Natural killer cell (primary cell): ENCODE results near the gene TRUB2. TPM values are rescaled to one million over a fixed set of nuclear protein-coding genes. Genes with fewer than 3 reads are reported as not detected.

ENCODE experiments used
- ATAC-seq, 3 donors: fragments of 150-1000 bp in 2 of 3; fragments of 200-7000 bp in 1 of 3; cut with Tn5 transposase; 1 replicate in 1 of 3; 2 replicates in 2 of 3; pipeline ENCODE4 v1.10.0; 2021; ENCODE audit warnings: mild to moderate bottlenecking in 2 of 3, moderate library complexity in 2 of 3
- DNase-seq, 2 donors: peaks; one replicate each; pipeline versions ENCODE4 v3.0.0 to v3.0.0-alpha.2; 2013 to 2021; ENCODE audit warnings: mixed read lengths in 1 of 2
- H3K27ac ChIP-seq: one replicate; pipeline ENCODE4 v1.5.1; 2013; ENCODE audit warnings: mild to moderate bottlenecking, low read length
- H3K27me3 ChIP-seq: one replicate; pipeline ENCODE4 v1.6.1; 2013; ENCODE audit warnings: low read length; ENCODE audit not compliant: control insufficient read depth, insufficient read depth
- H3K36me3 ChIP-seq: one replicate; pipeline ENCODE4 v1.6.1; 2013; ENCODE audit warnings: low read length; ENCODE audit not compliant: control insufficient read depth, insufficient read depth
- H3K4me1 ChIP-seq: one replicate; pipeline ENCODE4 v1.6.1; 2013; ENCODE audit warnings: low read length; ENCODE audit not compliant: control insufficient read depth, insufficient read depth
- H3K4me3 ChIP-seq: one replicate; pipeline ENCODE4 v1.5.1; 2013; ENCODE audit warnings: low read length
- H3K9me3 ChIP-seq: one replicate; pipeline ENCODE4 v1.6.1; 2013; ENCODE audit warnings: low read length; ENCODE audit not compliant: control insufficient read depth, insufficient read depth
- H3K27ac Mint-ChIP-seq, 2 donors: one replicate each; pipeline ENCODE4 v1.8.0; 2022; ENCODE audit warnings: mild to moderate bottlenecking in 2 of 2, mixed read lengths in 2 of 2, moderate library complexity in 1 of 2
- H3K27me3 Mint-ChIP-seq, 2 donors: one replicate each; pipeline ENCODE4 v1.8.0; 2022; ENCODE audit warnings: low read depth in 2 of 2, mixed read lengths in 2 of 2
- H3K36me3 Mint-ChIP-seq: one replicate; pipeline ENCODE4 v1.8.0; 2022; ENCODE audit warnings: mixed read lengths
- H3K4me1 Mint-ChIP-seq, 2 donors: one replicate each; pipeline ENCODE4 v1.8.0; 2022; ENCODE audit warnings: mixed read lengths in 2 of 2
- H3K4me3 Mint-ChIP-seq: one replicate; pipeline ENCODE4 v1.8.0; 2022; ENCODE audit warnings: mild to moderate bottlenecking, moderate library complexity, mixed read lengths
- H3K9me3 Mint-ChIP-seq, 2 donors: one replicate each; pipeline ENCODE4 v1.8.0; 2022; ENCODE audit warnings: mixed read lengths in 2 of 2
- CTCF ChIP-seq: fragments of 200-600 bp; IDR thresholded peaks from one replicate; pipeline ENCODE4 v1.8.0; 2022; ENCODE audit warnings: antibody characterized with exemption
- WGBS: methylation state at CpG from one replicate; pipeline ENCODE4 v1.1.7; 2013; ENCODE audit warnings: missing lambda C conversion rate; ENCODE audit not compliant: insufficient coverage; 5-methylcytosine and 5-hydroxymethylcytosine counted together
- intact Hi-C: fragments of 100-400 bp; cut with micrococcal nuclease; formaldehyde crosslinking; loops from one replicate; pipeline ENCODE4 v1.14.2; 2022
- total RNA-seq, 4 donors: library from RNA; stranded (reverse); fragments of 120-200 nt in 1 of 4; gene quantifications; one replicate each; pipeline versions ENCODE4 v1.2.3 to v1.2.4, GENCODE V29; 2013 to 2022

The TRUB2 gene
- total RNA-seq, 3 donors from 2014 or later (not counting 1 experiment from before 2014, with no cell fraction given), result 8.8 to 12.0 (median 11.3) TPM

DNA sequence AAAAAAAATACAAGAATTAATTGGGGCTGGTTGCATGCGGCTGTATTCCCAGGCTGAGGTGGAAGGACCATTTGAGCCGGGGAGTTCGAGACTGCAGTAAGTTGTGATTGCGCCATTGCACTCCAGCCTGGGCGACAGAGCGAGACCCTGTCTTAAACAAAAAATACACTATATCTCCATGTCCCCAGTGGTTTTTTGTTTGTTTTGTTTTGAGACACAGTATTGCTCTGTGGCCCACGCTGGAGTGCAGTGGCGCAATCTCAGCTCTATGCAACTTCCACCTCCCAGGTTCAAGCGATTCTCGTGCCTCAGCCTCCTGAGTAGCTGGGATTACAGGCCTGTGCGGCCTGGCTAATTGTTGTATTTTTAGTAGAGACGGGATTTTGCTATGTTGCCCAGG is 1.5 kb upstream of the TRUB2 start:
- peaks cover 19 to 24% of the 10 kb centered on the region in 2 donors for H3K4me1 Mint-ChIP-seq
- TF ChIP-seq CTCF, result no peak
- DNase-seq (no peak), ATAC-seq (no peak)
- H3K27me3 Mint-ChIP-seq, result no peaks in the 10 kb centered on the region
- H3K4me3 Mint-ChIP-seq, result peak overlapping the region; percentile 95
- 92% methylated on average over 11 of the region's 12 CpGs for WGBS
- no peaks in the 10 kb centered on the region for H3K9me3 ChIP-seq
- no peaks in the 10 kb centered on the region for H3K27me3 ChIP-seq
- peaks cover 28% of the 10 kb centered on the region for H3K4me1 ChIP-seq
- intact Hi-C loops, result loop anchor here (5.0 to 10.0 kb wide), 2 partner anchors 46 to 129 kb away; partner anchors contain the start of genes CIZ1, GOLGA2 and SWI5
- no peaks in the 10 kb centered on the region for H3K36me3 Mint-ChIP-seq
- H3K9me3 Mint-ChIP-seq, result no peaks in the 10 kb centered on the region
- peak overlapping the region; percentile 94 to 95 for H3K27ac Mint-ChIP-seq
- H3K27ac ChIP-seq, result no peak overlapping the region
- H3K4me3 ChIP-seq, result no peak overlapping the region
- H3K36me3 ChIP-seq, result peaks cover 13% of the 10 kb centered on the region

- Mint-ChIP-seq H3K4me3 (peak overlapping the region; percentile 95), H3K27me3 (no peaks in the 10 kb centered on the region), H3K9me3 (no peaks in the 10 kb centered on the region), H3K27ac (peak overlapping the region; percentile 94 to 95), H3K36me3 (no peaks in the 10 kb centered on the region), H3K4me1 (peaks cover 19 to 24% of the 10 kb centered on the region in 2 donors)
- TF ChIP-seq CTCF, result no peak
- Histone ChIP-seq H3K27ac (peak overlapping the region; percentile 92), H3K4me1 (peaks cover 28% of the 10 kb centered on the region), H3K36me3 (peaks cover 13% of the 10 kb centered on the region), H3K27me3 (no peaks in the 10 kb centered on the region), H3K9me3 (no peaks in the 10 kb centered on the region), H3K4me3 (peak overlapping the region; percentile 95)
- no peak for ATAC-seq
- DNase-seq, result no peak
- intact Hi-C loops, result loop anchor here (5.0 to 10.0 kb wide), 2 partner anchors 46 to 128 kb away; partner anchors contain the start of genes CIZ1, GOLGA2 and SWI5
- WGBS, result 26% methylated on average over 15 of the region's 16 CpGs
Measured at GRCh38 chr9:128323212-128323730, 1.0 kb upstream of the TRUB2 start.

DNA sequence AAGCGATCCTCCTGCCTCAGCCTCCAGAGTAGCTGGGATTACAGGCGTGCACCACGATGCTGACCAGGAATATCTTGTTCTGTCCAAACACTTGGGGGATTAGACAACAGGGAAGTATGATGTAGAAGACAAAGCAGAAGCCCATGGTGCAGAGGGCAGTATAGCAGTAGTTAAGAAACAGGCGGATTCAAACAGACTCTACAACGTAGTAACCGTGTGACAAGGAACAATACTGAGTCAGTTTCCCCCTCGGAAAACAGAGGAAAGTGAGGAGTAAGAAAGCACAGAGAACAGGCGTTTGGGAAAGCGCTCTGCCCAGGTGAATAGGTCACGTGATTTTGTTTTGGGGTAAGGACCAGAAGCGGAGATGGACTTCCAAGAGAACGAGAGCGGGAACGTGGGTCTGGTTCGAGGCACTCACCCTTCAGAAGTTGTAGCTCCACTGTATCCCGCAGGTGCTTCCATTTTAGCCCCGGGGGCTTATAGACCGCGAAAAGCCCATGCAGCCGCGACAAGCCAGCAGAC is 306 bp downstream of the TRUB2 start:
- ATAC-seq (no peak), DNase-seq (no peak)
- Histone ChIP-seq H3K27me3 (no peaks in the 10 kb centered on the region), H3K27ac (peak overlapping the region; percentile 92), H3K4me3 (peak overlapping the region; percentile 95), H3K36me3 (peaks cover 12% of the 10 kb centered on the region), H3K4me1 (peaks cover 28% of the 10 kb centered on the region), H3K9me3 (no peaks in the 10 kb centered on the region)
- Mint-ChIP-seq H3K27ac (peak overlapping the region; percentile 94 to 95), H3K27me3 (no peaks in the 10 kb centered on the region), H3K4me1 (peaks cover 19 to 20% of the 10 kb centered on the region in 2 donors), H3K4me3 (peak overlapping the region; percentile 95), H3K9me3 (no peaks in the 10 kb centered on the region), H3K36me3 (no peaks in the 10 kb centered on the region)
- no peak for TF ChIP-seq CTCF
- intact Hi-C loops, result loop anchor here (1.0 to 10.0 kb wide), 4 partner anchors 18 to 127 kb away; partner anchors contain the start of genes CIZ1, GOLGA2, SLC27A4 and SWI5
- WGBS, result 2% methylated on average over 21 of the region's 21 CpGs
